ENCODE measurements around the gene TMC6.

The TMC6 gene

GRCh38 chr17:78064708-78065107 is 63.8 kb downstream of the TMC6 start:
- in situ Hi-C loops (cut with MboI; ENCODE audit: low sequenced_read_pairs, unreplicated experiment), result no loop called here
- no peak for TF ChIP-seq CTCF (IDR thresholded peaks at IDR 0.05; ENCODE audit: borderline replicate concordance, control extremely low read depth, extremely low read depth, insufficient read depth, missing control alignments)
- DNase-seq (ENCODE audit: low spot score), result no peak

DNA sequence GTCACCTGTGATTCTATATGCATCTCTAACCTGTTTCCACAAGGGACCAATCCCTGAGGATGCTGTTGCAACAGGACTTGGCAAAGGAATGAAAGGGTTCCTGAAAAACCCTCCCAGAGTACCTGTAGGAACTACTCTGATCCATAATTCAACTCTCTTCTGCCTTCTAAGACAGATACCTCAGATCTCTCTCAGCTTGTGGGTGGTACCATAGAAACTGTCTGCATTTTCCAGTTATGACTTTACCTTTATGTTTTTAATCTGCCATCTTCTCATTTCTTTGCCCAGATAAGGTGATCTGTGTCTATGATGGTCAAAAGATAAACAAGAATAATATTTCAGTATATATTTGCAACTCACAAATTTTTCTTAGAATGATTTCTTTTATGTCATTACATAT is 65.1 kb downstream of the TMC6 start:
- TF ChIP-seq CTCF (IDR thresholded peaks at IDR 0.05; ENCODE audit: borderline replicate concordance, control extremely low read depth, extremely low read depth, insufficient read depth, missing control alignments), result no peak
- DNase-seq (ENCODE audit: low spot score), result no peak
- in situ Hi-C loops (cut with MboI; ENCODE audit: low sequenced_read_pairs, unreplicated experiment), result no loop called here

- no peak for DNase-seq (ENCODE audit: low spot score)
- in situ Hi-C loops (cut with MboI; ENCODE audit: low sequenced_read_pairs, unreplicated experiment), result no loop called here
- no peak for TF ChIP-seq CTCF (IDR thresholded peaks at IDR 0.05; ENCODE audit: borderline replicate concordance, control extremely low read depth, extremely low read depth, insufficient read depth, missing control alignments)
Measured at GRCh38 chr17:78062596-78062995, 66.0 kb downstream of the TMC6 start.

Data from GM13976 (cell line).